Measurements from ENCODE around the gene SUSD6.

DNA sequence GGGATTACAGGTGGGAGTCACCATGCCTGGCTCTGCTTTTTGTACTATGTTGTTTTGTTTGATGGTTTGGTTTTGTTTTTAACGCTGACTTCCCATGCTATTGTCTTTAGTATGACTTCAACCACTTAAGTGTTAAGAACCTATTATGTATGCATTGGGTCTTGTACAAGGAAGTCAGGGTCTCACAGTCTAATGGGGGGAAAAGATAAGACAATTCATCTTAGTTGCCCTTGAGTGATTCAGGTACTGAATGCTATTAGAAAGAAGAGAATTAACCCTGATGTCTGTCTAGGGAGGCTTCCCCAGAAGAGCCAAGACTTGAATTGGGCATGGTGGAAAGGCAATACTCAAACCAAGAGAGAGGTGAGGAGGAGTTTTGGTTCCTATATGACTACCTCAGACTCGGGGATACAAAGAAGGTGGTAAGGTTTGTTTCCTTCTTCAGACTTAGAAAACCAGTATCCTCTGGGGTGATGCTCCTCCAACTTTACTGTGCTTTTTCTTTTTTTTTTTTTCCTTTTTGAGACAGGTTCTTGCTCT, 64.6 kb downstream of the SUSD6 start:
- TF ChIP-seq CTCF (IDR thresholded peaks at IDR 0.05) (no peak), EZH2 (IDR thresholded peaks at IDR 0.05; ENCODE audit: borderline replicate concordance, insufficient read depth, low read depth, low read length, poor library complexity, severe bottlenecking) (no peak)

Measured in B cell (primary cell).